OCI-LY3 (cell line): ENCODE measurements around the gene ZNF98.

Experiments used
- CTCF ChIP-seq: fragments of 200-600, 300-600 bp; sonication (generic); IDR thresholded peaks from 2 replicates; pipeline ENCODE4 v1.5.1; 2014; ENCODE audit warnings: antibody characterized with exemption, low read length, low read depth
- EZH2phosphoT487 ChIP-seq: fragments of 200-600 bp; shearing (Covaris generic); IDR thresholded peaks from 2 replicates; pipeline ENCODE4 v1.6.1; 2018; ENCODE audit warnings: antibody characterized with exemption, mixed run types, low read depth

GRCh38 chr19:22446605-22447004 is 24.5 kb upstream of the ZNF98 start:
- TF ChIP-seq EZH2phosphoT487 (no peak), CTCF (no peak)
